ENCODE measurements around the gene KLHL14.

KLHL14 gene

DNA sequence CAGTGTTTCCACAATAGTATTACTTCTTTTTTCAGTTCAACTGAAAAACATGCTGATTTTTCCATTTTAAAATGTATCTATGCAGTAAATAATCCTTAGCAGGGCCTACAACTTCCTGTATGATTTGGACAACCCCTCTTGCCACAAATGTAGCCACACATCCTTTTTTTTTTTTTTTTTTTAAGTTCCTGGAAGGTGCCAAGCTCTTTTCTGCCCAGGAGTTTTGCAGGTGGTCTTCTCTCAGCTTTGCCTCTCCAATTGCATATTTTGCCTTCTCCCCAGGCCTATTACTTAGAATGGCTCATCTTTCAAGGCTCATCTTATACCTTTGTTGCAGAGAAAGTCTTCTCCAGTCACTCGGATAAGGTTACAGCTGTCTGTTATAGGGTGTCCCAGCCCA lies 11.6 kb downstream of the KLHL14 start:
- TF ChIP-seq, protein P1, sequence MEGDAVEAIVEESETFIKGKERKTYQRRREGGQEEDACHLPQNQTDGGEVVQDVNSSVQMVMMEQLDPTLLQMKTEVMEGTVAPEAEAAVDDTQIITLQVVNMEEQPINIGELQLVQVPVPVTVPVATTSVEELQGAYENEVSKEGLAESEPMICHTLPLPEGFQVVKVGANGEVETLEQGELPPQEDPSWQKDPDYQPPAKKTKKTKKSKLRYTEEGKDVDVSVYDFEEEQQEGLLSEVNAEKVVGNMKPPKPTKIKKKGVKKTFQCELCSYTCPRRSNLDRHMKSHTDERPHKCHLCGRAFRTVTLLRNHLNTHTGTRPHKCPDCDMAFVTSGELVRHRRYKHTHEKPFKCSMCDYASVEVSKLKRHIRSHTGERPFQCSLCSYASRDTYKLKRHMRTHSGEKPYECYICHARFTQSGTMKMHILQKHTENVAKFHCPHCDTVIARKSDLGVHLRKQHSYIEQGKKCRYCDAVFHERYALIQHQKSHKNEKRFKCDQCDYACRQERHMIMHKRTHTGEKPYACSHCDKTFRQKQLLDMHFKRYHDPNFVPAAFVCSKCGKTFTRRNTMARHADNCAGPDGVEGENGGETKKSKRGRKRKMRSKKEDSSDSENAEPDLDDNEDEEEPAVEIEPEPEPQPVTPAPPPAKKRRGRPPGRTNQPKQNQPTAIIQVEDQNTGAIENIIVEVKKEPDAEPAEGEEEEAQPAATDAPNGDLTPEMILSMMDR (IDR thresholded peaks at IDR 0.05), result no peak
- Histone ChIP-seq H3K4me3 (no peak overlapping the region), H3K27ac (no peak overlapping the region)
- no peak for DNase-seq (ENCODE audit: low spot score)

DNA sequence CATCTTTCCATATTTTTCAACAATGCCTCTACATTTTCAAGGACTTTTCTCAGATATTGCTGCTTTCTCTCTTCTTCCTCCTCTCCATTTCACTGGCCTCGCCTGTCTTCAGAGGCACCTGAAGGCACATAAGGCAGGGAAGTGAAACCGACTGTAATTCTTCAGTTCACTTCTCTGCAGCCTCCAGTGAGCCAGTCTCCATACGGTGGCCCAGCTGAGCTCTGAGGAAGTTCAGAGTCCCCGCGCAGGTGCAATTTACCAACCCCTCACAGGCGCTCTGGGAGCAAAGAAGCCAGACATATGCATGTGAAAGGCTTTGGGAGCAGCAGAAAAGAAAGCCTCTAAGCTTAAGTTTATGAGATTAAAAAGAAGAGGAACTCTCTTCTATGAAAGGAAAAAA lies 12.4 kb downstream of the KLHL14 start:
- TF ChIP-seq, protein P1 (IDR thresholded peaks at IDR 0.05), result no peak
- DNase-seq (ENCODE audit: low spot score), result no peak
- H3K4me3 ChIP-seq, result no peak overlapping the region

DNA sequence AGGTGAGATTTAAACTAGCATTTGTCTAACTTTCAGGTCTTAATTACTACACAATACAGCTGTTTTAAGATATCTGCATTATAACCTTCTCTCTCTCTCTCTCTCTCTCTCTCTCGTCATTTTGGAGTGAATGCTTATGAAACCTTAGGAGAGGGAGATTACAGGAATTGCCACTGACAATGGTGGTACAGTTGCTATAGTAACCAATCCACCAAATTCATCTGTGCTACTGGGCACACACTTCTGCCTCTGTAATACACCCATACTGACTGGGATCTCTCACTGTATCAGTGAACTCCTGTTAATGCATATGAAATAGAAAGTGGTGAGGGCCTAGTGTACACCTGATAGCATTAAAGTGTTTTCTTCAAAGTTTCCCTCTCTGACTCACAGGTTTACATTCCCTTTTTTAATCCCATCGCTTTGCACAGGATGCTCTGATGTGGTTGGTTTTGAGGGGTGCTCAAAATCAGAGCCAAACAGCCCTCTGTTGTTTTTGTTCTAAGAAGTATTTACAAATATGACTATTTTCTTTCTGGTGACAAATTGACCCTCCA lies 13.1 kb downstream of the KLHL14 start:
- no peak for DNase-seq (ENCODE audit: low spot score)
- Histone ChIP-seq H3K27ac (no peak overlapping the region), H3K4me3 (no peak overlapping the region)
- TF ChIP-seq, protein P1 (IDR thresholded peaks at IDR 0.05), result no peak

More for the DNA sequence above, 12.4 kb downstream of the KLHL14 start:
- H3K27ac ChIP-seq, result no peak overlapping the region

DNA sequence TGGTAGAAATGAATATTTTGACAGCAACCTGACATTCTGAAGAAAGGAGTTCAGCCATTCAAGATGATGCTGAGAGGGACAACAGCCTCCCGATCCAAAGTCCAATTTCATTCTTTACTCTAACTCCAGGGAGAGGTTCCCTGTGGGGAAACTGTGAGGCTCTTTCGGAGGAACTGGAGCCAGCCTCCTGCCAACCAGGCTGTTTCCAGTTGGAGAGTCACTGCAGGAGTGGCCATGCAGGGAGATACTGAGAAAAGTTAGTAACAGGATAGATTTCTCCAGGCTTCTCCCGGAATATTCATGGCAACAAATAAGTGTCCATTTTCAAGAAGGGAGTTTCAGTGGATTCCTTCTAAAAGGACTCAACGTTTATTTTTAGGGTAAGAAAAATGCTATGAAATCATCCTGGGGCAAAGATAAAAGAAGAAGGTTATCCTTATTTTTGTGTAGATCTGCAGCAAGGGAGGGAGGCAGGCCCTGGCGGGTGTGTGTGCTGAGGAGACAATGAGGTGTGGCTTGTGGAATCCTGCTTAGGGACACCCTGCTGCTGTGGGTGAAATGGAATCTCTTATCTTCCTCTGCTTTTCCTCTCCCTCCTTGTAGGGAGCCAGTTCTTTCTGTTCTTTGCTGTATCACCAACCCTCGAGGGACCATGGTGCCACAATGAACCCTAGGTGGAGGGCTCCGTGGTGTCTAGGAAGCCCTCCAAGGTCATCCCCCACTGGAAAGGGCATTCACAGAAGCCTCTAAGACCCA lies 18.1 kb downstream of the KLHL14 start:
- no peak for DNase-seq (ENCODE audit: low spot score)
- Histone ChIP-seq H3K27ac (no peak overlapping the region), H3K4me3 (no peak overlapping the region)
- TF ChIP-seq, protein P1 (IDR thresholded peaks at IDR 0.05), result no peak

DNA sequence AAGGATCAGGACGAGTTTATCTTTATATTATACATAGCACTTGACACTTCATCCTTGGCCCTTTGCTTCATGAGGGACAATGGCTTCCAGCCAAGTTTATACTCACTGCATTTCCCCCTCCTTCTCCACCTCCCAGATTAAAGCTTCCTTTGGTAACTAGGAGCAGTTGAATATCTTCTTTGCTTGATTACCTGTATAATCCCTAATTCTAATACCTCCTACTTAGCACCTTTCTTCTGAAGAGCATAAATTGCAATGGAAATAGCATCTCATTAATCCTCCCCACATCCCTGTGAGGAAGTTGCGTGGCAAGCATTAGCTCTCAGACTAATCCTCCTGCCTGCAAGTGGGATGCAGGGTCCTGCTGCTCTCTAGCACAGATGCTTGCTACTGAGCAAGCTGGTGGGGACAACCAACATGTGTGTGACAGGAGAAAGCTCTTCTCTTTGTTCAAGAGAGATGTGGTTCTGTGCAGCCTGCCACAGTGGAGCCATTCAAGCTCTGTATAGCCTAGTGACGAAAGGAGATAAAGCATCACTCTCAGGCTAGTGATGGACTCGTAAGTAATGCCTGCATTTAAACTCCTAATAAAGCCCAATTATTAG lies 19.1 kb downstream of the KLHL14 start:
- Histone ChIP-seq H3K27ac (no peak overlapping the region), H3K4me3 (no peak overlapping the region)
- DNase-seq (ENCODE audit: low spot score), result no peak
- TF ChIP-seq, protein P1 (IDR thresholded peaks at IDR 0.05), result no peak

DNA sequence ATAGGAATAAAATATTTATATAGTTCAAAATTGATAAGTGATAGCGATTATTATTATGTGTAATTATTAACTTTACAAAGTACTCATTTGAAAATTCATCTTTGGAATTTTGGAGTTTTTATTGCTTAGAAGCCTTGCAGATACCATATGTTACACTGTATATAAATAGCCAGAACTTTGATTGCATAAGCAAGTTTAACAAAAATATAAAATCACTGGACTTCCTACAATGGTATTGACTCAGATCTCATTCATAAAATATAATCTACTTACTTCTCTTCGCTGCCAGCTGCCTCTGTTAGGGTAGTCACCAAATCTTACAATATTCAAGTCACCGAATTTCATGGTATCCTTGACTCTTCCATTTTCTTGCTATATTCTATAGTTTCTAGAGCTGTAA lies 22.5 kb downstream of the KLHL14 start:
- DNase-seq (ENCODE audit: low spot score), result no peak

More for the DNA sequence above, 22.5 kb downstream of the KLHL14 start:
- TF ChIP-seq, protein P1 (IDR thresholded peaks at IDR 0.05), result no peak
- H3K27ac ChIP-seq, result no peak overlapping the region
- H3K4me3 ChIP-seq, result no peak overlapping the region

Data from coronary artery (tissue), 2 donors.